NCI-H446 treated with DMSO at 0.1 percent for 48 hours (cell line): ENCODE results near the gene HSDL1.

Experiments used
- DNase-seq: peaks from one replicate; lab custom pipeline; 2025; lab: John Stamatoyannopoulos, UW

Gene HSDL1

GRCh38 chr16:84082110-84082509 is 62.9 kb downstream of the HSDL1 start:
- DNase-seq: no peak

DNA sequence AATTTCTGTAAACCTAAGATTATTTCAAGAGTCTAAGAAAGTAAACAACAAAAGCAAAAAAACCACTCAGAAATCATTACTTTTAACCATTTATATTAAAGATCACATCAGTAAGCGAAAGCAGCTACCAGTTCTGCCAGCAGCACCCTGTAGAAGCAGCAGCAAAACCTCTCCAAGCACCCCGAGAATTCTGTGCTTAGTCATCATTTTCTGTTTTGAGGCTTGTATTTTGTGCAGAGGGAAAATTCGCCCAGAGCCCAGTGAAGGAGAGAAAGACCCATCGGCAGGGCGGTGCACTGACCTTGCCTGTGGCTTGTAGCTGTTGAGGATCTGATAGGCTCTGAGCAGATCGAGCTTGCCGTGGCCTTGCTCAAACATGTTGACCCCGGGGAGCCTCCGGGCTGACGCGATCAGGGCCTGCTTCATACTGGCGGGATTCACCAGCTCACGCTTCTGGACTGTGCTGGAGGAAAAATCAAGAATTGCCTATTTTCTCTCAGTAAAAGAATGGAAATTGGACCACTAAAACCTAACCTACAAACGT is 63.5 kb downstream of the HSDL1 start:
- DNase-seq: no peak

GRCh38 chr16:84080813-84081212 is 64.2 kb downstream of the HSDL1 start:
- DNase-seq: no peak

- DNase-seq: no peak
Observed at GRCh38 chr16:84080378-84080777, 64.6 kb downstream of the HSDL1 start.

DNA sequence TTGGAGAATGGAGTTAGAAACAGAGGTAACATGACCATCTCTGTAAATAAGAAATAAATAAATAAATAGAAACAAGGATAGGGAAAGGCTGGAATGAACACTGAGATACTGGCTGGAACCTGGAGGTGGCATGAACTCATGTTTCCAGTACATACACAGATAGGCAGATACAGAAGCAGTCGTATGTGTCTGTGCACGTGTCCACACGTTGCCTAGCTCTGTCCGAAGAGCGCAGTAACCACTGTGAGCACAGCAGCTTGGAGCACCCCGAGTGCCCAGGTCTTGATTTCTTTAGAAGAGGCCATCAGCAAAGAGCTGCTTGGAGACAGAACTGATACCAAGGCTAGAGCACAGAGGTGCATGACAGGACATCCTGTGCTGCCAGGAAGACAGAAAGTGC is 65.3 kb downstream of the HSDL1 start:
- no peak for DNase-seq

GRCh38 chr16:84075376-84075775 is 69.6 kb downstream of the HSDL1 start:
- no peak for DNase-seq

DNA sequence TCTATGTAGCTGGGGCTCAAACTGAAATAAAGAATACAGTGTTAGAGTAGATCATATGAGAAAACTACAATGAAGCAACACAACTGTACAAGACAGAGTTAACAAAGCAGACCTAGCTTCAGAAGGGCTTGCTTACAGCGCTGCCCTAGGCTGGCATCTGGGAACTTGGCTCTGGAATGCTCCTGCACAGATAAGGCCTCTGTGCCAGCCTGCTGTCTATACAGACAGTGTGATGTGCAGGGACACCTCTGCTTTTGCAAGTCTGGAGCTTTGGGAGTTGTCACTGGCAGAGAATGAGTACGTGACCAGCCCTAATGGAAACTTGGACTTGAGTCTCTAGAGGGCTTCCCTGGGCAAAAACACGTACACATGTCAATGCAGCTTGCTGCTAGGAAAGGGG is 70.3 kb downstream of the HSDL1 start:
- DNase-seq: no peak
